ENCODE results near the gene CRYBA4. TPM values are rescaled to one million over a fixed set of nuclear protein-coding genes. Genes with fewer than 3 reads are reported as not detected.

CRYBA4 gene
- total RNA-seq, 1 donor from 2014 or later, result not detected

DNA sequence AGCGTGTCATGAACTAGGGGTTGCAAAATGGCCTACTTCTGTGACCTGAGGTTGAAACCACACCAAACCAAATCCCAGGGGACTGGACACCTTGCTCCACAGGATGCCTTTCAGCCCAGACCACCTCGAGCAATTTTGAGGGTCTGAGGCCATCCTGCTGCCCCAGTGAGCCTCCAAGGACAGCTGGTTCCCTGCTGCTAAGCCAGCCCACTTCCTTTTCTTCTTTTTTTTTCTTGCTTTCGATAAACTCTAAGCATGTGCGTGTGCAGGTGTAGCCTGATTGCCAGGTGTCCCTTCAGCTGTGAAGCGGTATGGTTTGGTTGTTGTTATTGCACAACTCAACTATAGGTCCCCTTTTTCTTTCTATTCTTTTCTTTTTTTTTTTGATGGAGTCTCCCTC lies 6.6 kb upstream of the CRYBA4 start:
- no peak overlapping the region for H3K4me3 ChIP-seq (ENCODE audit: low read depth, low read length)
- H3K27me3 ChIP-seq (ENCODE audit: control insufficient read depth, insufficient read depth, low read length), result peaks cover 2% of the 10 kb centered on the region
- no peak for DNase-seq (ENCODE audit: low read depth)
- FAIRE-seq, result no peak
- TF ChIP-seq, protein P1, sequence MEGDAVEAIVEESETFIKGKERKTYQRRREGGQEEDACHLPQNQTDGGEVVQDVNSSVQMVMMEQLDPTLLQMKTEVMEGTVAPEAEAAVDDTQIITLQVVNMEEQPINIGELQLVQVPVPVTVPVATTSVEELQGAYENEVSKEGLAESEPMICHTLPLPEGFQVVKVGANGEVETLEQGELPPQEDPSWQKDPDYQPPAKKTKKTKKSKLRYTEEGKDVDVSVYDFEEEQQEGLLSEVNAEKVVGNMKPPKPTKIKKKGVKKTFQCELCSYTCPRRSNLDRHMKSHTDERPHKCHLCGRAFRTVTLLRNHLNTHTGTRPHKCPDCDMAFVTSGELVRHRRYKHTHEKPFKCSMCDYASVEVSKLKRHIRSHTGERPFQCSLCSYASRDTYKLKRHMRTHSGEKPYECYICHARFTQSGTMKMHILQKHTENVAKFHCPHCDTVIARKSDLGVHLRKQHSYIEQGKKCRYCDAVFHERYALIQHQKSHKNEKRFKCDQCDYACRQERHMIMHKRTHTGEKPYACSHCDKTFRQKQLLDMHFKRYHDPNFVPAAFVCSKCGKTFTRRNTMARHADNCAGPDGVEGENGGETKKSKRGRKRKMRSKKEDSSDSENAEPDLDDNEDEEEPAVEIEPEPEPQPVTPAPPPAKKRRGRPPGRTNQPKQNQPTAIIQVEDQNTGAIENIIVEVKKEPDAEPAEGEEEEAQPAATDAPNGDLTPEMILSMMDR (IDR thresholded peaks at IDR 0.05; ENCODE audit: insufficient read depth, low read length, severe bottlenecking), result no peak
- no peaks in the 10 kb centered on the region for H3K36me3 ChIP-seq (ENCODE audit: control insufficient read depth, insufficient read depth, low read length)

DNA sequence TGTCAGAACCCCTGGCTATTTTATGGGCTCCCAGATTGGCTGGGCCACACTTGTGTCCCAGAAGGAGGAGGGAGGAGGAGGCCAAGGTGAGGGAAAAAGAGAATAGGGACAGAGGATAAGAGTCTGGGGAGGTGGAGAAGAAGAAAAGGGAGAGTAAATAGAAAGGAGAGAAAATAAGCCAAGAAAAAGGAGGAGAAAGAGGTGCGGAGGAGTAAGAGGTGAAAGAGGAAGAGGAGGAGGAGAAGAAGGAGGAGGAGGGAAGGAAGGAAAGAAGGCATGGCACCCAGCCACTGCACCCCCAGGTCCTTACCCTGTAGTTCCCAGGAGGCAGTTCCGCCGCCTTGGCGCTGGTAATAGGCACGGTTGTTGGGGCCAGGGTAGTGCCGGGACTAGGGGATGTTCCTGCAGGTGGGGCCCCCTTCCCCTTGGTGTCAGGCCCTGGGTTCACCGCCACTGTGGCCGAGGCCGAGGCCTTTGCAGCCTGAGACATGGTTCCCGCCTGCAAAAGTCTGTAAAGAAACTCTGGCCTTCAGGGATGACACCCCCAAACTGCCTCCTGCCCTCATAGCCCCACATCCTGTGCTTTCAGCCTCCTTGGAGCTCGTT lies 5.8 kb upstream of the CRYBA4 start:
- TF ChIP-seq, protein P1 (IDR thresholded peaks at IDR 0.05; ENCODE audit: insufficient read depth, low read length, severe bottlenecking), result no peak
- H3K4me3 ChIP-seq (ENCODE audit: low read depth, low read length), result no peak overlapping the region
- H3K36me3 ChIP-seq (ENCODE audit: control insufficient read depth, insufficient read depth, low read length), result no peaks in the 10 kb centered on the region
- DNase-seq (ENCODE audit: low read depth), result no peak
- no peak for FAIRE-seq
- peaks cover 2% of the 10 kb centered on the region for H3K27me3 ChIP-seq (ENCODE audit: control insufficient read depth, insufficient read depth, low read length)

DNA sequence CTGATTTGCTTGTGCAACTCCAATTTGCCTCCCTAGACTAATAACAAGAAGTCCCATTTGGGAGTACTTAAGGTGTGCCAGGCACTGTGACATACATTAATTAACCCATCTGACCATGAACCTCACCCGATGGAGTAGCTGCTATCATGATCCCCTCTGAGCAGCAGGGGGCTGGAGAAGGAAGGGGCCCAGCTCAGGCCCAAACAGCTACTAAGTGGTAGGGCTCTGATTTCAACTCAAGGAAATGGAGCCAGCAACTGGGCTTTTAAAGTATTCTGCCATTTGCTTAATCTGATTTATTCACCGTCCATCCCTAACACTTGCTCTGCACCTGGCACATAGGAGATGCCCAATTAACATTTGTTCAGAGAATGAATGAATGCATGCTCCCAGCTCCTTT lies 5.1 kb upstream of the CRYBA4 start:
- no peak overlapping the region for H3K4me3 ChIP-seq (ENCODE audit: low read depth, low read length)
- peaks cover 2% of the 10 kb centered on the region for H3K27me3 ChIP-seq (ENCODE audit: control insufficient read depth, insufficient read depth, low read length)
- H3K36me3 ChIP-seq (ENCODE audit: control insufficient read depth, insufficient read depth, low read length), result no peaks in the 10 kb centered on the region
- TF ChIP-seq, protein P1 (IDR thresholded peaks at IDR 0.05; ENCODE audit: insufficient read depth, low read length, severe bottlenecking), result no peak
- DNase-seq (ENCODE audit: low read depth) (no peak), FAIRE-seq (no peak)

DNA sequence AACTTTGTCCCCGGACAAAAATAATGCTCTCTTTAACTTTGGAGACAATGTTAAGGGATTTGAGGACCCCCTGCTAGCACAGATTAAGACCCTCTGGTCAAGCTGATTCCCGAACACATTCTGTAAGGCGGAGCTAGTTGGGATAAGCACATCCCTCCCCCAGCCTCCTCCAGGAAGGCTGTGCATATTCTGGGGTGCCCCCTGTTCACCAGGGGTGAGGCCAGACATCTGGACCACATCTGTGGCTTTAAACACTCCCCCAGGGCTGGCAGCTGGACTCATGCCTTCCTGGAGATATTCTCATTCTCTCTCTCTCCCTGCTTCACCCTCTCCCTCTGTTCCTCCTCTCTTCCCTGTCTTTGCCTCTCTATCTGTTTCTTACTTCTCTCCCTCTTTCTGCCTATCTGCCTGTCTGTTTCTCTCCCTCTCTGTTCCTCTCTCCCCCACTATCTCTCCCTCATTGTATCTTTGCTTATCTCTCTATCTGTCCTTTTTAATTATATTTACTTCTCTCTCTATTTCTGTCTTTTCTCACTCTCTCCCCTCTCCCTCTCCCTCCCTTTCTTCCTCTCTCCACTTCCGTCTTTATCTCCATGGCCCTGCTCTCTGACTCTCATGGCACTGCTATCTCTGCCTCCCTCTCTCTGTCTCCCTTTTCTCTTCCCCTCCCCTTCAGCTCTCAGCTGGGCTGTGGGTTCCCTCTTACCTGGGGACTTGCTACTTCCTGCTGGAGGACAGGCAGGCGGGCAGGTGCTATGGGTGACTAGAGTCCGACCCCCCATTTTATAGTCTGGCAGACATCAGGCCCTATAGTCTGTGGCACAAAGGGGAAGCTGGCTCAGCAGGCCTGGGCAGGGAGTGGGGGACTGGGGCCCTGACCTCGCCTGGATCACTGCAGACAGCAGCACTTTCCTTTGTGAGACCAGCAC lies 4.2 kb upstream of the CRYBA4 start, which contains the start of gene CRYBB1:
TSS of gene CRYBB1 (minus strand) at position 757 of the 929 bp plus-strand sequence. CDS start 1,708 bp downstream, outside the sequence.
- H3K36me3 ChIP-seq (ENCODE audit: control insufficient read depth, insufficient read depth, low read length), result no peaks in the 10 kb centered on the region
- peaks cover 2% of the 10 kb centered on the region for H3K27me3 ChIP-seq (ENCODE audit: control insufficient read depth, insufficient read depth, low read length)
- no peak within 1 kb of the TSS for H3K4me3 ChIP-seq (ENCODE audit: low read depth, low read length)
- TF ChIP-seq, protein P1 (IDR thresholded peaks at IDR 0.05; ENCODE audit: insufficient read depth, low read length, severe bottlenecking), result no peak
- FAIRE-seq (no peak), DNase-seq (ENCODE audit: low read depth) (no peak)

DNA sequence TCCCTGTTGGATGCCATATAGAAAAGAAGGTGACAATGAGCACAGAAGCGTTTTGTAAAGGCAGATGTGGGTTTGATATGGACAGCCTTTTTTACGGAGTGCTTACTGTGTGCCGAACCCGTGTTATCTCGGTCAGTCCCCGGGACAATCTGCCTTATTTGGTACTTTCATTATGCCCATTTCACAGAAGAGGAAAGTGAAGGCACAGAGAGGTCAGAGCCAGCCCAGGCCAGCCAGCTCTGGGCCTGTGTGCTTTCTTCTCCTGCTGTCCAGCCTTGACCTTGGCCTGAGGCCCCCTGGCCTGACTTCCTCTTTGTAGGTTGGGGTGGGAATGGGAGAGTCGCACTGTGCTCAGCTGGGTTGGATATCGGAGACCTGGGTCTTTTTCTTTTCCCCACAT lies 3.3 kb upstream of the CRYBA4 start:
- TF ChIP-seq, protein P1 (IDR thresholded peaks at IDR 0.05; ENCODE audit: insufficient read depth, low read length, severe bottlenecking), result no peak
- H3K27me3 ChIP-seq (ENCODE audit: control insufficient read depth, insufficient read depth, low read length), result peaks cover 2% of the 10 kb centered on the region
- no peak overlapping the region for H3K4me3 ChIP-seq (ENCODE audit: low read depth, low read length)
- DNase-seq (ENCODE audit: low read depth) (no peak), FAIRE-seq (no peak)
- no peaks in the 10 kb centered on the region for H3K36me3 ChIP-seq (ENCODE audit: control insufficient read depth, insufficient read depth, low read length)

Data from bronchial epithelial cell (primary cell).